Islet precursor cell (in vitro differentiated cells): Measurements from ENCODE around the gene FAM236B.
"Not testable (repeated sequence)": the region's sequence is repeated elsewhere in the genome, so short reads cannot be mapped to it uniquely, and the experiment has no call there.

Source experiments
- DNase-seq: peaks from one replicate; pipeline ENCODE4 v3.0.0-alpha.2; 2018

The FAM236B gene

DNA sequence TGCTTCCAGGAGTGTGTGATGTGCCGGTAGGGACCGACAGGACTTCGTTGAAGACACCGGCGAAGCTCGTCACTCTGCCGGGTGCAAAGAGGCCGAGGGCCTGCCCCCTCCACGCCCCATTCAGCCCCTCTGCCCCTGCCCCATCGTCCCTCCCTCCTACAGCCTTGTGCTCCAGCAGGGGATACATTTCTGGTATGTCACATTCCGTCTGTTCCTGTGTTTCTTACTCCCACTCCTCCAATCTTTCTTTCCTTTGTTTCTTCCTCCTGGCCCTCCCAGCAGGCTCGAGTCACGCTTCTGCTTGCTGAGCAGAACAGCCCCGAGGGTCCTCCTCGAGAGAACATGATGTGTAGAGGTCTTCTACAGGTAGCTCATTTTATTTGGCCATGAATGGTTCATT, at the start of gene FAM236B:
Gene FAM236B (minus strand): TSS at position 101 of the 400 bp plus-strand sequence. CDS start 100 bp downstream, at position 1.
- DNase-seq: not testable (repeated sequence)

GRCh38 chrX:72830701-72831100, 48.2 kb upstream of the FAM236B start:
- DNase-seq: not testable (repeated sequence)

- DNase-seq: not testable (repeated sequence)
Measured at GRCh38 chrX:72808110-72808509, 25.6 kb upstream of the FAM236B start, which contains the start of gene FAM236D. Gene FAM236D (minus strand): TSS chrX:72808210. CDS start chrX:72808110, 100 bp downstream.

- not testable (repeated sequence) for DNase-seq
Measured at GRCh38 chrX:72790390-72790789, 7.9 kb upstream of the FAM236B start.

DNA sequence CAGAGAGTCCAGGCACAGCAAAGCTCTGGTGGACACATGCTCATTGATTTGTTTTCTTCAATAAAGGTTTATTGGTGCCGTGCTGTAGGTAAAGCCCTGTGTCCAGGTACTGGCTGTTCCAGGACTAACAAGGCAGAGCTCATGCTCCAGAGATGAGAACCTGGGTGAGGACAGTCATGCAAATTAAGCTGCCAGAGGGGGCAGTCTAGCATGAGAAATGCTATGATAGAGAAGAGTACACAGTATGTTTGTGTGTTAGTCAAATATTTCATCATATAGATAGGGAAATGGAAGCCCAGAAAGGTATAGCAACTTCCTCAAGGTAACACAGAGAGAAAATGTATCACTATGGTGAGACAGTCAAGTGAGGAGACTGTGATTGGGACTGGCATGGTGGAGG, 5.7 kb upstream of the FAM236B start:
- not testable (repeated sequence) for DNase-seq

DNA sequence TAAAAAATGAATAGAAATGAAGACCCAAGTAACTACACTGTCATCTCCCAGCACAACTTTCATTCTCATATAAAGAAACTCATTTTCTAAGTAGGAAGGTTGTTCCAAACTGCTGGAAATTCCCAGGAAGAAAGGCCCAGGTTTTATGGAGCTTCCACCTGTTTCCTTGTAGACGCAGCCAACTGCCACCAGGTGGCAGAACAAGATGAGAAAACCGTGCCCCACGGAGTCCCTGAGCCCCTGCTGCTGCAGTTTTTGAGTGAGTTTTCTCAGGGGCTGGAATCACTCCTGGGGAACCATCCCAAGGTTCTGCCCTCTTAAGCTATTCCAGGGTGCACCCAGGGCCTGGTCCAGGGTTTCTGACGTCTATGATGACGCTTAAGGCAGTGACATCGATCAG, 1.5 kb upstream of the FAM236B start:
- not testable (repeated sequence) for DNase-seq

DNA sequence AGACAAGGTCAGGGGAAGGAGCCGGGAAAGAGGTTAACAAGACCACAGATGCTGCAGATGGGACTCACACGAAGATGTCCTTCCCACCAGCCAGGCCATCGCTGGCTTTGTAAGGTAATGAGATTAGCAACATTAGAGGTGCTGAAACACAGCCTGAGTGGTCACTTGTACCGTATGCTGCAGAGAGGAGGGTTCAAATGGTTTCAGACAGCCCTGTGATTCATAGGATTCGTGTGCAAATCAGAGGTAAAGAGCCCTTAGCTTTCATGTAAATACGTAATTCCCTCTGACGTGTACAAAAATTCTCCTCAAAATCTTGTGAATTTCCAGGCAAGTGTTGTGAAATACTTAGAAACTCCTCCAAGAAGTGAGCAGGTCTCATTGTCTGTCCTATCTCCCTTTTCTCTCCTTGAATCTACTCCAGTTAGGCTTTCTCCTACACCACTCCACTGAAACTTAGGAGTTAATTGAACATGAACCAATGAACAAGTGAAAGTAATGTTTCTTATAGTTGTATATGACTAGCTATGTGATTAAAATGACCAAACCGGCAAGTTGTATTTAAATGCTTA, 991 bp upstream of the FAM236B start:
- DNase-seq: not testable (repeated sequence)

DNA sequence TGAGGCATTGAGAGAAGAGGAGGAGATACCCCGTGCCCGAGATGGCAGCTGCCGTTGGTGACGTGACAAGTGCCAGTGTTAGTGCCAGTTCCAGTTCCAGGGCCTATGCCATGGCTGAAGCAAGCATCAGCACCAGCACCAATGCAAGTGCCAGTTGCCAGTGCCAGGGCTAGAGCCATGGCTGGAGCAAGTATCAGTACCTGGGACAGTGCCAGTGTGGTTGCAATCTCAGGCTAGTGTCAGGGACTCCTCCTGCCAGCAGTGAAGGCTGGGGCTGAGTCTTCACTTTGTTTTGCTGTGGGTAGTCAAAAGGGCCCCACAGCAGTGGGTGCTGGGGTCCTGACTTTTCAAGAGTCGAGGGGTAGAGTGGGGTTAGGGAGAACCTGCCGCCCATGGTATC, 4.3 kb downstream of the FAM236B start:
- not testable (repeated sequence) for DNase-seq

DNA sequence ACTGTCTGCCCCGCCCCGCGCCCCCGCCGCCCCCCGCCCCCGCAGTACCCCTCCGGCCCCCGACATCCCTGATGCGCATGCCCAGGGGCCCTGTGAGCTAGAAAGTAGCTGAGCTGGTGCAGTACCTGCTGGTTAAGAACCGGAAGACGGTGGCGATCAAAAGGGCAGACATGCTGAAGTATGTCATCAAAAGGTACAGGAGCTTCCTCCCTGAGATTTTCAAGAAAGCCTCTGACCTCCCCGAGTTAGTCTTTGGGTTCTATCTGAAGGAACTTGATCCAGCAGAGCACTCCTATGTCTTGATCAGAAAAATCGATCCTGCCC, 5.0 kb downstream of the FAM236B start:
- DNase-seq: not testable (repeated sequence)

- not testable (repeated sequence) for DNase-seq
Measured at GRCh38 chrX:72776653-72777466, 5.6 kb downstream of the FAM236B start, which contains the start of gene DMRTC1B. Gene DMRTC1B (plus strand): TSS chrX:72776890. CDS start chrX:72845136, 68,246 bp downstream.

DNA sequence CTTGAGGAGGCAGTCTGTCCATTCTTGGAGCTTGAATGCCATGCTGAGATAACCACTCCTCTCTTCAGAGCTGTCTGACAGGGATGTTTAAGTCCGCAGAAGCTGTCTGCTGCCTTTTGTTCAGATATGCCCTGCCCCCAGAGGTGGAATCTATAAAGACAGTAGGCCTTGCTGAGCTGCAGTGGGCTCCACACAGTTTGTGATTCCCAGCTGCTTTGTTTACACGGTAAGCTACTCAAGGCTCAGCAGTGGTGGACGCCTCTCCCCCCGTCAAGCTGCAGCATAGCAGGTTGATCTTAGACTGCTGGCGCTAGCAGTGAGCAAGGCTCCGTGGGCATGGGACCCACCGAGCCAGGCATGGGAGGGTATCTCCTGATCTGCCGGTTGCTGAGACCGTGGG, 22.0 kb downstream of the FAM236B start:
- DNase-seq: not testable (repeated sequence)

- DNase-seq: not testable (repeated sequence)
Measured at GRCh38 chrX:72748545-72748944, 33.9 kb downstream of the FAM236B start.

GRCh38 chrX:72745546-72745945, 36.9 kb downstream of the FAM236B start:
- not testable (repeated sequence) for DNase-seq

GRCh38 chrX:72735561-72735960, 46.9 kb downstream of the FAM236B start:
- DNase-seq: no peak

GRCh38 chrX:72733636-72734035, 48.8 kb downstream of the FAM236B start:
- DNase-seq: not testable (repeated sequence)
